WTC11 (cell line): ENCODE results near the gene RASAL3.

ENCODE experiments used
- CREB1 ChIP-seq: sonication (generic); formaldehyde crosslinking; IDR thresholded peaks from 2 replicates; pipeline ENCODE4 v1.8.0; 2023; ENCODE audit warnings: mild to moderate bottlenecking, missing genetic modification reagents
- ETV6 ChIP-seq: sonication (generic); formaldehyde crosslinking; IDR thresholded peaks from 2 replicates; pipeline ENCODE4 v1.8.1; 2022; ENCODE audit warnings: mild to moderate bottlenecking, missing genetic modification reagents
- NFE2L1 ChIP-seq: sonication (generic); formaldehyde crosslinking; IDR thresholded peaks from 2 replicates; pipeline ENCODE4 v1.8.1; 2023; ENCODE audit warnings: missing genetic modification reagents
- RORB ChIP-seq: fragments of 250-450 bp; sonication (Bioruptor Pico); IDR thresholded peaks from 2 replicates; pipeline ENCODE4 v1.9.0; 2021; ENCODE audit warnings: mild to moderate bottlenecking
- SP1 ChIP-seq: sonication (generic); formaldehyde crosslinking; conservative IDR thresholded peaks from 2 replicates; pipeline ENCODE4 v1.8.1; 2022; ENCODE audit warnings: missing genetic modification reagents
- ZNF138 ChIP-seq: sonication (generic); formaldehyde crosslinking; conservative IDR thresholded peaks from 2 replicates; pipeline ENCODE4 v1.8.1; 2022; ENCODE audit warnings: mild to moderate bottlenecking, moderate library complexity, missing genetic modification reagents
- TF ChIP-seq, protein P1 (sequence below): fragments of 200-600 bp; IDR thresholded peaks from 2 replicates; pipeline ENCODE4 v1.8.0; 2022; ENCODE audit warnings: antibody characterized with exemption
- TF ChIP-seq, protein P2 (sequence below): sonication (generic); formaldehyde crosslinking; IDR thresholded peaks from 2 replicates; pipeline ENCODE4 v1.8.1; 2022; ENCODE audit warnings: low read depth, missing genetic modification reagents, borderline replicate concordance
- TF ChIP-seq, protein P3 (sequence below): sonication (generic); formaldehyde crosslinking; IDR thresholded peaks from 2 replicates; pipeline ENCODE4 v1.8.1; 2022; ENCODE audit warnings: missing genetic modification reagents, borderline replicate concordance
- TF ChIP-seq, protein P4 (sequence below): sonication (generic); formaldehyde crosslinking; IDR thresholded peaks from 2 replicates; pipeline ENCODE4 v1.8.0; 2022; ENCODE audit warnings: mild to moderate bottlenecking, missing genetic modification reagents
- TF ChIP-seq, protein P5 (sequence below): sonication (generic); formaldehyde crosslinking; conservative IDR thresholded peaks from 2 replicates; pipeline ENCODE4 v1.8.1; 2022; ENCODE audit warnings: mild to moderate bottlenecking, missing genetic modification reagents

DNA sequence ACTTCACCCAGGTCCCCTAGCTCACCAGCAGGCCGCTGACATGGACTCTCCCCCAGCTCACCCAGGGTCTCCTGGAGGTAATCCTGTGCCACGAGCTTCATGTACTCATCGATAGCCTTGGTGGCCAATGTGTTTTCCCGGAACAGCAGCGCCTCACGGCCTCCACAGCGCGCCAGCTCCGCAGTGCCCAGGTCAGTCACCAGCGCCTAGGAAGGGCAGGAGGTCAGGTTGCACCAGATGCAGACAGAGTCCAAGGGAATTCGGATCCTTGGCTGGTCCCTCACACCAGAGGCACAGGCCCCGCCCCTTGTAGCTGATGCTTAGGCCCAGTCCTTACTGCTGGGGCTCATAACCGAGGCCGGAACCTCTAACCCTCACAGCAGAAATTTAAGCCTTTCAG is 7.9 kb downstream of the RASAL3 start:
- TF ChIP-seq ZNF138 (CRISPR knock-in tag) (no peak), ETV6 (CRISPR knock-in tag) (no peak), SP1 (CRISPR knock-in tag) (no peak), CREB1 (no peak), RORB (CRISPR knock-in tag) (no peak), NFE2L1 (no peak)
- TF ChIP-seq, protein P1, sequence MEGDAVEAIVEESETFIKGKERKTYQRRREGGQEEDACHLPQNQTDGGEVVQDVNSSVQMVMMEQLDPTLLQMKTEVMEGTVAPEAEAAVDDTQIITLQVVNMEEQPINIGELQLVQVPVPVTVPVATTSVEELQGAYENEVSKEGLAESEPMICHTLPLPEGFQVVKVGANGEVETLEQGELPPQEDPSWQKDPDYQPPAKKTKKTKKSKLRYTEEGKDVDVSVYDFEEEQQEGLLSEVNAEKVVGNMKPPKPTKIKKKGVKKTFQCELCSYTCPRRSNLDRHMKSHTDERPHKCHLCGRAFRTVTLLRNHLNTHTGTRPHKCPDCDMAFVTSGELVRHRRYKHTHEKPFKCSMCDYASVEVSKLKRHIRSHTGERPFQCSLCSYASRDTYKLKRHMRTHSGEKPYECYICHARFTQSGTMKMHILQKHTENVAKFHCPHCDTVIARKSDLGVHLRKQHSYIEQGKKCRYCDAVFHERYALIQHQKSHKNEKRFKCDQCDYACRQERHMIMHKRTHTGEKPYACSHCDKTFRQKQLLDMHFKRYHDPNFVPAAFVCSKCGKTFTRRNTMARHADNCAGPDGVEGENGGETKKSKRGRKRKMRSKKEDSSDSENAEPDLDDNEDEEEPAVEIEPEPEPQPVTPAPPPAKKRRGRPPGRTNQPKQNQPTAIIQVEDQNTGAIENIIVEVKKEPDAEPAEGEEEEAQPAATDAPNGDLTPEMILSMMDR: no peak
- TF ChIP-seq, protein P2, sequence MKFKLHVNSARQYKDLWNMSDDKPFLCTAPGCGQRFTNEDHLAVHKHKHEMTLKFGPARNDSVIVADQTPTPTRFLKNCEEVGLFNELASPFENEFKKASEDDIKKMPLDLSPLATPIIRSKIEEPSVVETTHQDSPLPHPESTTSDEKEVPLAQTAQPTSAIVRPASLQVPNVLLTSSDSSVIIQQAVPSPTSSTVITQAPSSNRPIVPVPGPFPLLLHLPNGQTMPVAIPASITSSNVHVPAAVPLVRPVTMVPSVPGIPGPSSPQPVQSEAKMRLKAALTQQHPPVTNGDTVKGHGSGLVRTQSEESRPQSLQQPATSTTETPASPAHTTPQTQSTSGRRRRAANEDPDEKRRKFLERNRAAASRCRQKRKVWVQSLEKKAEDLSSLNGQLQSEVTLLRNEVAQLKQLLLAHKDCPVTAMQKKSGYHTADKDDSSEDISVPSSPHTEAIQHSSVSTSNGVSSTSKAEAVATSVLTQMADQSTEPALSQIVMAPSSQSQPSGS (CRISPR knock-in tag): no peak
- TF ChIP-seq, protein P3, sequence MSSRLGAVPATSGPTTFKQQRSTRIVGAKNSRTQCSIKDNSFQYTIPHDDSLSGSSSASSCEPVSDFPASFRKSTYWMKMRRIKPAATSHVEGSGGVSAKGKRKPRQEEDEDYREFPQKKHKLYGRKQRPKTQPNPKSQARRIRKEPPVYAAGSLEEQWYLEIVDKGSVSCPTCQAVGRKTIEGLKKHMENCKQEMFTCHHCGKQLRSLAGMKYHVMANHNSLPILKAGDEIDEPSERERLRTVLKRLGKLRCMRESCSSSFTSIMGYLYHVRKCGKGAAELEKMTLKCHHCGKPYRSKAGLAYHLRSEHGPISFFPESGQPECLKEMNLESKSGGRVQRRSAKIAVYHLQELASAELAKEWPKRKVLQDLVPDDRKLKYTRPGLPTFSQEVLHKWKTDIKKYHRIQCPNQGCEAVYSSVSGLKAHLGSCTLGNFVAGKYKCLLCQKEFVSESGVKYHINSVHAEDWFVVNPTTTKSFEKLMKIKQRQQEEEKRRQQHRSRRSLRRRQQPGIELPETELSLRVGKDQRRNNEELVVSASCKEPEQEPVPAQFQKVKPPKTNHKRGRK (CRISPR knock-in tag): no peak
- TF ChIP-seq, protein P4, sequence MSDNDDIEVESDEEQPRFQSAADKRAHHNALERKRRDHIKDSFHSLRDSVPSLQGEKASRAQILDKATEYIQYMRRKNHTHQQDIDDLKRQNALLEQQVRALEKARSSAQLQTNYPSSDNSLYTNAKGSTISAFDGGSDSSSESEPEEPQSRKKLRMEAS (CRISPR knock-in tag): no peak
- TF ChIP-seq, protein P5, sequence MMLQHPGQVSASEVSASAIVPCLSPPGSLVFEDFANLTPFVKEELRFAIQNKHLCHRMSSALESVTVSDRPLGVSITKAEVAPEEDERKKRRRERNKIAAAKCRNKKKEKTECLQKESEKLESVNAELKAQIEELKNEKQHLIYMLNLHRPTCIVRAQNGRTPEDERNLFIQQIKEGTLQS (CRISPR knock-in tag): no peak
